ENCODE data around the gene GAL3ST1. TPM values are rescaled to one million over a fixed set of nuclear protein-coding genes. Genes with fewer than 3 reads are reported as not detected.

Gene GAL3ST1
- total and polyA plus RNA-seq, 2 of the 8 experiments (the other 6 are each of a cell fraction or from before 2014, with no cell fraction given) = 11.0 to 32.5 TPM

- no peak overlapping the region for H3K27ac ChIP-seq (ENCODE audit: low read depth, low read length)
- no peak overlapping the region for H4K5ac ChIP-seq (ENCODE audit: insufficient read length, low read depth, low read length)
- no peak overlapping the region for H4K8ac ChIP-seq (ENCODE audit: extremely low read depth, insufficient read depth, low read length)
- no peaks in the 10 kb centered on the region for H3K9me3 ChIP-seq (ENCODE audit: insufficient read depth in 2 of 2, low read depth in 1 of 2, low read length in 1 of 2)
- no peak overlapping the region for H2AFZ ChIP-seq (ENCODE audit: low read length)
- FAIRE-seq (no peak), DNase-seq (ENCODE audit: low read depth in 1 of 2, low spot score in 2 of 2) (no peak)
- WGBS, 2 experiments (ENCODE audit: extremely low coverage in 1 of 2, insufficient coverage in 1 of 2, insufficient read length in 1 of 2, insufficient replicate concordance in 2 of 2, low coverage in 1 of 2, low lambda C conversion rate in 2 of 2, missing lambda C conversion rate in 1 of 2) = 89% methylated on average over 6 of the region's 6 CpGs; no CpG with 5 or more reads in 1 of the 2 experiments
- no peak overlapping the region for H3K4ac ChIP-seq (replicated peaks; ENCODE audit: insufficient read length, low read depth, low read length)
- H3K79me2 ChIP-seq (ENCODE audit: control insufficient read depth in 1 of 2, insufficient read depth in 2 of 2, low read length in 2 of 2) = no peaks in the 10 kb centered on the region
- H3K56ac ChIP-seq (replicated peaks; ENCODE audit: insufficient read length, low read depth, low read length) = no peak overlapping the region
- H3K23me2 ChIP-seq (ENCODE audit: low read depth, low read length) = no peaks in the 10 kb centered on the region
- H3K4me3 ChIP-seq (ENCODE audit: extremely low read depth in 1 of 4, insufficient read depth in 2 of 4, low read depth in 3 of 4, low read length in 4 of 4) = no peak overlapping the region
- H4K20me1 ChIP-seq (replicated peaks in 1 of 2; ENCODE audit: control insufficient read depth in 1 of 2, insufficient read depth in 2 of 2, low read length in 2 of 2) = peaks cover 9 to 28% of the 10 kb centered on the region in 2 experiments
- H4K91ac ChIP-seq (replicated peaks; ENCODE audit: insufficient read length, low read length) = no peak overlapping the region
- H2BK5ac ChIP-seq (ENCODE audit: low read depth, low read length) = no peak overlapping the region
- no peak overlapping the region for H2BK20ac ChIP-seq (ENCODE audit: low read length)
- no peak overlapping the region for H2AK5ac ChIP-seq (ENCODE audit: low read depth, low read length)
- no peak overlapping the region for H3K14ac ChIP-seq (ENCODE audit: insufficient read length)
- no peaks in the 10 kb centered on the region; a peak in 1 of 7 replicates for H3K4me1 ChIP-seq (replicated peaks in 1 of 4; ENCODE audit: control insufficient read depth in 3 of 4, insufficient read depth in 4 of 4, low read length in 3 of 4)
- H2BK120ac ChIP-seq (replicated peaks; ENCODE audit: low read depth, low read length) = no peak overlapping the region
- no peak overlapping the region for H3K18ac ChIP-seq (ENCODE audit: extremely low read depth, low read length)
- POLR2A ChIA-PET (ENCODE audit: partially characterized antibody) = interaction anchor here (0.6 to 3.4 kb wide), 4 partner anchors 8 to 227 kb away, joined by 3 to 21 read pairs (median 6); partner anchors contain the start of gene PES1
- no peaks in the 10 kb centered on the region for H3K27me3 ChIP-seq (replicated peaks in 1 of 4; ENCODE audit: control insufficient read depth in 3 of 4, extremely low read depth in 1 of 4, insufficient read depth in 3 of 4, low read length in 3 of 4)
- no peak overlapping the region for H2BK15ac ChIP-seq (ENCODE audit: low read length)
- H3K79me1 ChIP-seq (ENCODE audit: low read depth, low read length) = no peaks in the 10 kb centered on the region; the same call in 1 of the 2 replicates
- CTCF ChIA-PET (ENCODE audit: partially characterized antibody) = interaction anchor here (1.1 to 1.5 kb wide), 4 partner anchors 11 to 53 kb away, joined by 3 to 6 read pairs (median 4); no protein-coding TSS in a partner anchor
- H2BK12ac ChIP-seq (ENCODE audit: low read depth, low read length) = no peak overlapping the region
- no peak overlapping the region for H3K23ac ChIP-seq (ENCODE audit: insufficient read length)
- H3K9ac ChIP-seq (replicated peaks in 1 of 4; ENCODE audit: extremely low read depth in 1 of 4, low read depth in 3 of 4, low read length in 3 of 4) = no peak overlapping the region
- H3K36me3 ChIP-seq (ENCODE audit: control insufficient read depth in 2 of 4, insufficient read depth in 4 of 4, low read length in 3 of 4) = peaks cover 43 to 85% (median 75%) of the 10 kb centered on the region in 4 experiments
- no peak overlapping the region for H3K4me2 ChIP-seq (ENCODE audit: insufficient read depth in 1 of 2, low read depth in 2 of 2, low read length in 2 of 2)
- TF ChIP-seq TBP (IDR thresholded peaks at IDR 0.05; ENCODE audit: low read depth, low read length) (no peak), POU5F1 (IDR thresholded peaks at IDR 0.05; ENCODE audit: low read depth, low read length) (no peak), BCL11A (IDR thresholded peaks at IDR 0.05; ENCODE audit: low read depth in 2 of 2, low read length in 2 of 2) (no peak), NRF1 (IDR thresholded peaks at IDR 0.05; ENCODE audit: low read depth, low read length) (no peak), SUZ12 (IDR thresholded peaks at IDR 0.05; ENCODE audit: low read length) (no peak), MAFK (IDR thresholded peaks at IDR 0.05; ENCODE audit: low read depth, low read length) (no peak), YY1 (IDR thresholded peaks at IDR 0.05; ENCODE audit: low read depth, low read length) (no peak), JUN (IDR thresholded peaks at IDR 0.05; ENCODE audit: low read depth, low read length) (no peak), PHF8 (conservative IDR thresholded peaks at IDR 0.05; ENCODE audit: low read depth, low read length) (no peak)
- TF ChIP-seq, protein P1, sequence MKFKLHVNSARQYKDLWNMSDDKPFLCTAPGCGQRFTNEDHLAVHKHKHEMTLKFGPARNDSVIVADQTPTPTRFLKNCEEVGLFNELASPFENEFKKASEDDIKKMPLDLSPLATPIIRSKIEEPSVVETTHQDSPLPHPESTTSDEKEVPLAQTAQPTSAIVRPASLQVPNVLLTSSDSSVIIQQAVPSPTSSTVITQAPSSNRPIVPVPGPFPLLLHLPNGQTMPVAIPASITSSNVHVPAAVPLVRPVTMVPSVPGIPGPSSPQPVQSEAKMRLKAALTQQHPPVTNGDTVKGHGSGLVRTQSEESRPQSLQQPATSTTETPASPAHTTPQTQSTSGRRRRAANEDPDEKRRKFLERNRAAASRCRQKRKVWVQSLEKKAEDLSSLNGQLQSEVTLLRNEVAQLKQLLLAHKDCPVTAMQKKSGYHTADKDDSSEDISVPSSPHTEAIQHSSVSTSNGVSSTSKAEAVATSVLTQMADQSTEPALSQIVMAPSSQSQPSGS (IDR thresholded peaks at IDR 0.05; ENCODE audit: low read length) = no peak
- TF ChIP-seq, protein P2, sequence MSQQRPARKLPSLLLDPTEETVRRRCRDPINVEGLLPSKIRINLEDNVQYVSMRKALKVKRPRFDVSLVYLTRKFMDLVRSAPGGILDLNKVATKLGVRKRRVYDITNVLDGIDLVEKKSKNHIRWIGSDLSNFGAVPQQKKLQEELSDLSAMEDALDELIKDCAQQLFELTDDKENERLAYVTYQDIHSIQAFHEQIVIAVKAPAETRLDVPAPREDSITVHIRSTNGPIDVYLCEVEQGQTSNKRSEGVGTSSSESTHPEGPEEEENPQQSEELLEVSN (IDR thresholded peaks at IDR 0.05) = no peak
These were observed 7.6 kb upstream of the GAL3ST1 start for GRCh38 chr22:30582051-30582450.

Data from H1 (cell line).